Ishikawa (cell line): Measurements from ENCODE around the gene GOLGA6L9.

Experiments
- CREB1 ChIP-seq: IDR thresholded peaks from 2 replicates; pipeline ENCODE4 v1.6.1; 2012; ENCODE audit warnings: low read depth
- EGR1 ChIP-seq: IDR thresholded peaks from 2 replicates; pipeline ENCODE4 v1.6.1; 2012
- EP300 ChIP-seq: IDR thresholded peaks from 2 replicates; pipeline ENCODE4 v1.6.1; 2012; ENCODE audit warnings: borderline replicate concordance
- FOXM1 ChIP-seq: IDR thresholded peaks from 2 replicates; pipeline ENCODE4 v1.6.1; 2012; ENCODE audit warnings: low read depth, borderline replicate concordance
- NFIC ChIP-seq: IDR thresholded peaks from 2 replicates; pipeline ENCODE4 v1.6.1; 2012
- RAD21 ChIP-seq: IDR thresholded peaks from 2 replicates; pipeline ENCODE4 v1.6.1; 2012; ENCODE audit warnings: low read depth
- REST ChIP-seq: IDR thresholded peaks from 2 replicates; pipeline ENCODE4 v1.6.1; 2012; ENCODE audit warnings: low read depth, mild to moderate bottlenecking
- TAF1 ChIP-seq: IDR thresholded peaks from 2 replicates; pipeline ENCODE4 v1.6.1; 2012; ENCODE audit warnings: low read depth, mild to moderate bottlenecking
- TCF12 ChIP-seq: IDR thresholded peaks from 2 replicates; pipeline ENCODE4 v1.6.1; 2012; ENCODE audit warnings: low read depth
- TEAD4 ChIP-seq: IDR thresholded peaks from 2 replicates; pipeline ENCODE4 v1.6.1; 2012
- USF1 ChIP-seq: IDR thresholded peaks from 2 replicates; pipeline ENCODE4 v1.6.1; 2012
- YY1 ChIP-seq: IDR thresholded peaks from 2 replicates; pipeline ENCODE4 v1.6.1; 2012; ENCODE audit warnings: low read depth
- ZBTB7A ChIP-seq: IDR thresholded peaks from 2 replicates; pipeline ENCODE4 v1.6.1; 2012; ENCODE audit warnings: low read depth
- TF ChIP-seq, protein P1 (sequence below): IDR thresholded peaks from 2 replicates; pipeline ENCODE4 v1.6.1; 2012

- TF ChIP-seq EP300 (no peak), NFIC (no peak), USF1 (no peak), TCF12 (no peak), REST (no peak), RAD21 (no peak), TAF1 (no peak), EGR1 (no peak), CREB1 (no peak), TEAD4 (no peak), ZBTB7A (no peak), YY1 (no peak), FOXM1 (no peak)
- TF ChIP-seq, protein P1, sequence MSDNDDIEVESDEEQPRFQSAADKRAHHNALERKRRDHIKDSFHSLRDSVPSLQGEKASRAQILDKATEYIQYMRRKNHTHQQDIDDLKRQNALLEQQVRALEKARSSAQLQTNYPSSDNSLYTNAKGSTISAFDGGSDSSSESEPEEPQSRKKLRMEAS, result no peak
These were observed 31.8 kb upstream of the GOLGA6L9 start for GRCh38 chr15:82397817-82398216.
